GM11168 (cell line): ENCODE results near the gene GAS2L3.
"Not testable (repeated sequence)": the region's sequence is repeated elsewhere in the genome, so short reads cannot be mapped to it uniquely, and the experiment has no call there.

ENCODE experiments used
- in situ Hi-C: fragments of 300-500 bp; cut with MboI; formaldehyde crosslinking; loops from one replicate; pipeline ENCODE4 v1.12.0; 2022; ENCODE audit warnings: low sequenced_read_pairs; ENCODE audit not compliant: unreplicated experiment

The GAS2L3 gene

GRCh38 chr12:100567945-100568344 lies 5.5 kb upstream of the GAS2L3 start:
- in situ Hi-C loops: loop anchor here (25.0 kb wide), 1 partner anchor 331 kb away; no protein-coding TSS in a partner anchor

GRCh38 chr12:100572184-100572583 lies 1.3 kb upstream of the GAS2L3 start:
- in situ Hi-C loops: loop anchor here (25.0 kb wide), 1 partner anchor 335 kb away; no protein-coding TSS in a partner anchor

- in situ Hi-C loops: loop anchor here (25.0 kb wide), 1 partner anchor 337 kb away; no protein-coding TSS in a partner anchor
These were observed 947 bp downstream of the GAS2L3 start for GRCh38 chr12:100574187-100575074.

DNA sequence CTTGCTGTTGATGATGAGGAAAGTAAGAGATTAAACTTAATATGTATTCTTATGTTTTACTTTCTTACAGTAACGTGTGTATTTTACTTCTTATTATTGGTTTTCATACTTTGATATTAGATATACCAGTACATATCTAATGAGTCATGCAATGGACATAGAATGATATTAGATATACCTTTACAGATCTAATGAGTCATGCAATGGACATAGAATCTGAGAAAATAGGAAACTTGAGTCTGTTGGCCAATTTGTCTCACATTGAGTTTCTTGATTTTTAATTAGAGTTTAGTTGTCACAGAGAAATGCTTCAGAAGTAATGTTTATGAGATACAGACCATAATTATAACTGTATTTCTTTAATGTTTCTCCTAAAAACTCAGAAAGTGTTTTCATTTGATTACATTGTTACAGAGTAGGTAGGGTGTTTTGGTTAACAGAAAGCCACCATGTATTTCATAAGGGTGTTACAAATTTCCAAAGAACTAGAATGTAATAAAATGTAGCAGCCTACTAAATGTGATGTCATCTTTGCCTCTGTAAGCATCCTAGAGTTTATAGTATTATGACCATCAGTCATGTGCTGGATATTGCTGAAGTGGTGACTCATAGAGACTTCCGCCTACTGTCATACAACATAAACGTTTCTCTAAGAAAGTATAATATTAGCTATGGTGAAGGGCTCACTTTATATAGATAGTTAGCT lies 3.0 kb downstream of the GAS2L3 start:
- in situ Hi-C loops: no loop called here

GRCh38 chr12:100578923-100579322 lies 5.4 kb downstream of the GAS2L3 start:
- in situ Hi-C loops: no loop called here

DNA sequence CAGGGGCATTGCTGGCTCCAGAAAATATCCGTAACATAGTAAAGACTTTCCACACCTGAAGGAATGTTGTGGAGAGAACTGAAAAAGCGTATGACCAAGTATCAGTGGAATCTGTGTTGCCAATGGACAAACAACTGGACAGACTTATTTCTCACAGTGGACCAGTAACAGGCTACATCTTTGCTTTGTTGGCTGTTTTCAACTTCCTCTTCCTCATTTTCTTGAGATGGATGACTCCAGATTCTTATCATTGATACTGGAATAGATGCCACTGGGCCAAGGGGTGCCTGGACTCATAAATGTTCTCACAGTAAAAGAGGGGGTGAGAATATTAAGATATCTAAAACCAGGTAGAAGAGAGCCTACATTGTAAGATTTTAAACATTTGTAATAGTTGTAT lies 6.4 kb downstream of the GAS2L3 start:
- in situ Hi-C loops: no loop called here

DNA sequence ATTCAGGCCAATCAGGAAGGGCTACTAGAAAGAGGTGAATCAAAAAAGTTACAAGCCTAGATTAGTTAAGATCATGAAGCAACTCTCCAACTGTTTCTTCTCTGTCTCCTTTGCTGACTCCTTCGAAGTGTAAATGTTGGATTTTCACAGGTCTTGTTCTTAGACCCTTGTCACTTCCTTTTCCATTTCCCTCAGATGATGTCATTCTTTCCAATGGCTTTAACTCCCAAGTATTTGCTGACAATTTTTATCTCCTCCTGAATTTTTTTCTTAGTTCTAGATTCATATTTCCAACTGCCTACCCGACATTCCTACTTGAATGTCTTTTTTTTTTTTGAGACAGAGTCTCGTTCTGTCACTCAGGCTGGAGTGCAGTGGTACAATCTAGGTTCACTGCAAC lies 10.8 kb downstream of the GAS2L3 start:
- in situ Hi-C loops: no loop called here

DNA sequence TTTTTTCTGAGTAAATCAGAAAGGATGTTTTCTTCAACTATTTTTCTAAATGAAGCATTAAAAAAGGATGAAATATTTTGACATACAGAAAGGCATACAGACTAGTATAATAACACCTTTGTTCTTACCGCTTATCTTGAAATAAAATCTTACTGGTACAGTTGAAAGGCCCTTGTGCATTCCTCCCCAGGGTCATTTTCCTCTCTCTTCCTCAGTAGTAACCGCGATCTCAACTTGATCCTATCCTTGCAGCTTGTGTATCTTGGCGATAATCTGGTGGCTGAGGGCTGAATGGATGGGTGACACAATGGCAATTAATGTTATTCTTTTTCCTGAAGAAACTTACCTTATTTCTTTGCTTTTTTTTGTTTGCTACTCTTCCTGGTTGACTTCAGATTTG lies 18.5 kb downstream of the GAS2L3 start:
- in situ Hi-C loops: no loop called here

- in situ Hi-C loops: no loop called here
These were observed 20.0 kb downstream of the GAS2L3 start for GRCh38 chr12:100593490-100593889.

- in situ Hi-C loops: no loop called here
These were observed 28.1 kb downstream of the GAS2L3 start for GRCh38 chr12:100601626-100602025.

DNA sequence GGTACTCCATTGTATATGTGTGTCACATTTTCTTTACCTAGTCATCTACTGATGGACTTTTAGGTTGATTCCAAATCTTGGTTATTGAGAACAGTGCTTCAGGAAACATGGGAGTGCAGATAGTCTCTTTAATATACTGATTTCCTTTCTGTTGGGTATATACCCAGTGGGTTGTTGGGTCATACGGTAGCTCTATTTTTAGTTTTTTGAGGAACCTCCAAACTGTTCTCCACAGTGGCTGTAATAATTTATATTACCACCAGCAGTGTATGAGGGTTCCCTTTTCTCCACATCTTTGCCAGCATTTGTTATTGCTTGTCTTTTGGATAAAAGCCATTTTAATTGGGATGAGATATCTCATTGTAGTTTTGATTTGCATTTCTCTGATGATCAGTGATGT lies 29.5 kb downstream of the GAS2L3 start:
- in situ Hi-C loops: not testable (repeated sequence)

- in situ Hi-C loops: no loop called here
These were observed 35.3 kb downstream of the GAS2L3 start for GRCh38 chr12:100608776-100609175.

- in situ Hi-C loops: no loop called here
These were observed 37.4 kb downstream of the GAS2L3 start for GRCh38 chr12:100610666-100611430.

DNA sequence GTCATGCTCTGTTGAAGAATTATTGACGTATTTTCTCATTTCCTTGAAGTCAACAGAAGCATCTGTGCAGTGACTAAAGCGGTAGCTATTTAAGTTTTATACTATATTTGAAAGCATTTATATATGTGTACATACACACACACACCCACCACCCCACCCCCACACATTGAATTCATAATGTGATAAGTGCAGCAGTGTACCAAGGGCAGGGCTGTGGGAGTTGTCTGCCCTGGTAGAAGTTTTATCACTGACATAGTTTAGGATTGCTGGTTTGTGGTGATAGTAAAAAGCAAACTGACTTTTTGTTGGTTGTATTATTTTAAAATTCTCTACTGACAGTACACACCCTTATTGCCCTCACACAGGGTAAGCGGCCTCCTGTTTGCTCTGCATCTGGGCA lies 39.1 kb downstream of the GAS2L3 start:
- in situ Hi-C loops: no loop called here

GRCh38 chr12:100624571-100624970 lies 51.1 kb downstream of the GAS2L3 start:
- in situ Hi-C loops: no loop called here

DNA sequence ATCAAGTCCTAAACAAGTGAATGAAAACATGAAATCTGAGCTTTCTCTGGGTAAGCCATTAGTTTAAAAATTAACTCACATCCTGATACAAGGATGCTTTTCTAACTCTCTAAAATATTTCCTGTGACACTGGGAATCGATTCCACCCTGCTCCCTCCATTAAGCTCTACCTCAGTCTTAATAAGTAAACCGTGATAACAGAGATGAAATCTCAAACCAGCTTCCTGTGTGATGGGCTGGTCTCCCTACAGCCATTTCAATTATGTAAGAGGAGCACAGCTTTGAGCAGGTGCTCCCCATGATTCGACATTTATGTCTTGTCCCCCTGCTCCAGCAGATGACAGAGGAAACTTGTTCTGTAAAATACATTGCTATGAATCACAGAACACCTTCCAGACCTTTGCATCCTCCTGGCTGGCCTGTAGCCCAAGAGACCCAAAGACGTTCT lies 59.0 kb downstream of the GAS2L3 start:
- in situ Hi-C loops: no loop called here

- in situ Hi-C loops: not testable (repeated sequence)
These were observed 59.8 kb downstream of the GAS2L3 start for GRCh38 chr12:100633082-100633785.

DNA sequence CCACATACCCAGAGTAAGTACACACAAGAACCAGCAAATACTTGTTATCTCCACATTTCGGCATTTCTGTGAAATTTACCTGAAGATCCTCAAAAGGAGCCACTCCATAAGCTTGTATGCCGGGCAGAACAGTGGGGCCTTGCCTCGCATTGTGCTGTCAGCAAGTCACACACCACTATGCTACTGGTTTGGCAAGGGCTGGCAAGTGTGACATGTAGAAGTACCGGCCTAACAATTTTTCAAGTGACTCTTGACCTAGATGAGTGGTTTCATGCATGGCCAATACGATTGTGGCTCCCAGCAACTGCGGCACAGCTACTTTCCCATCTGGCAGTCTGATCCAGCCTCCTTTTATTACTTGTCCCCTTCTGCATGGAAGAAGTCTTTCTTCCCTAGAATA lies 69.8 kb downstream of the GAS2L3 start:
- in situ Hi-C loops: no loop called here

- in situ Hi-C loops: no loop called here
These were observed 73.4 kb downstream of the GAS2L3 start for GRCh38 chr12:100646896-100647295.

- in situ Hi-C loops: no loop called here
These were observed 77.6 kb downstream of the GAS2L3 start for GRCh38 chr12:100651108-100651507.
